WTC11 (cell line): ENCODE measurements around the gene NCAM2. TPM values are rescaled to one million over a fixed set of nuclear protein-coding genes. Genes with fewer than 3 reads are reported as not detected.

Experiments
- ATAC-seq: fragments of 200-7000 bp; cut with Tn5 transposase; 2 replicates; pipeline ENCODE4 v1.10.0; 2021; ENCODE audit warnings: mild to moderate bottlenecking, moderate library complexity
- CTCF ChIA-PET: fragments of 300-600 bp; sonication (Branson Sonifier 250); formaldehyde crosslinking; loops from one replicate; lab custom pipeline; 2021; ENCODE audit warnings: antibody characterized with exemption; lab: Charles Lee
- POLR2A ChIA-PET: fragments of 350-600 bp; sonication (Branson Sonifier 250); formaldehyde crosslinking; loops from one replicate; lab custom pipeline; 2021; ENCODE audit warnings: antibody characterized with exemption; lab: Charles Lee
- DNase-seq: peaks from one replicate; pipeline ENCODE4 v3.0.0; 2021; ENCODE audit warnings: low spot score
- H3K27ac Mint-ChIP-seq: 2 replicates; pipeline ENCODE4 v1.8.0; 2021; ENCODE audit warnings: mixed read lengths
- H3K27me3 Mint-ChIP-seq: 2 replicates; pipeline ENCODE4 v1.8.0; 2021; ENCODE audit warnings: low read depth, mild to moderate bottlenecking, moderate library complexity, mixed read lengths
- H3K36me3 Mint-ChIP-seq: 2 replicates; pipeline ENCODE4 v1.8.0; 2021; ENCODE audit warnings: mixed read lengths
- H3K4me1 Mint-ChIP-seq: 2 replicates; pipeline ENCODE4 v1.8.0; 2022; ENCODE audit warnings: mixed read lengths
- H3K4me3 Mint-ChIP-seq: 2 replicates; pipeline ENCODE4 v1.8.0; 2021; ENCODE audit warnings: mild to moderate bottlenecking, moderate library complexity, mixed read lengths
- H3K9me3 Mint-ChIP-seq: 2 replicates; pipeline ENCODE4 v1.8.0; 2021; ENCODE audit warnings: mixed read lengths
- CBFB ChIP-seq: sonication (generic); formaldehyde crosslinking; IDR thresholded peaks from 2 replicates; pipeline ENCODE4 v1.8.1; 2022; ENCODE audit warnings: mild to moderate bottlenecking, low read depth, missing genetic modification reagents
- ETV6 ChIP-seq: sonication (generic); formaldehyde crosslinking; IDR thresholded peaks from 2 replicates; pipeline ENCODE4 v1.8.1; 2022; ENCODE audit warnings: mild to moderate bottlenecking, missing genetic modification reagents
- FOXK1 ChIP-seq: sonication (generic); formaldehyde crosslinking; IDR thresholded peaks from 2 replicates; pipeline ENCODE4 v1.8.0; 2022; ENCODE audit warnings: mild to moderate bottlenecking, moderate library complexity, missing genetic modification reagents
- FOXP1 ChIP-seq: sonication (generic); formaldehyde crosslinking; IDR thresholded peaks from 2 replicates; pipeline ENCODE4 v1.8.0; 2022; ENCODE audit warnings: missing genetic modification reagents, mild to moderate bottlenecking, moderate library complexity, borderline replicate concordance
- GRHL2 ChIP-seq: fragments of 250-450 bp; sonication (Bioruptor Pico); IDR thresholded peaks from 2 replicates; pipeline ENCODE4 v1.8.0; 2022; ENCODE audit warnings: mild to moderate bottlenecking, moderate library complexity; ENCODE audit not compliant: insufficient replicate concordance, severe bottlenecking
- NFE2L1 ChIP-seq: sonication (generic); formaldehyde crosslinking; IDR thresholded peaks from 2 replicates; pipeline ENCODE4 v1.8.1; 2023; ENCODE audit warnings: missing genetic modification reagents
- TCF7 ChIP-seq: sonication (generic); formaldehyde crosslinking; IDR thresholded peaks from 2 replicates; pipeline ENCODE4 v1.8.0; 2022; ENCODE audit warnings: mild to moderate bottlenecking, low read depth, missing genetic modification reagents, moderate library complexity
- ZNF232 ChIP-seq: sonication (generic); formaldehyde crosslinking; IDR thresholded peaks from 2 replicates; pipeline ENCODE4 v1.8.0; 2022; ENCODE audit warnings: mild to moderate bottlenecking, missing genetic modification reagents
- ZNF263 ChIP-seq: sonication (generic); formaldehyde crosslinking; IDR thresholded peaks from 2 replicates; pipeline ENCODE4 v1.8.1; 2022; ENCODE audit warnings: low read depth, mild to moderate bottlenecking, moderate library complexity, missing genetic modification reagents
- ZNF396 ChIP-seq: fragments of 250-450 bp; sonication (Bioruptor Pico); IDR thresholded peaks from 2 replicates; pipeline ENCODE4 v1.8.0; 2021; ENCODE audit warnings: mild to moderate bottlenecking, moderate library complexity, borderline replicate concordance
- ZNF423 ChIP-seq: fragments of 250-450 bp; sonication (Bioruptor Pico); IDR thresholded peaks from 2 replicates; pipeline ENCODE4 v2.1.2; 2022; ENCODE audit warnings: mild to moderate bottlenecking, moderate library complexity
- ZNF671 ChIP-seq: fragments of 250-450 bp; sonication (Bioruptor Pico); IDR thresholded peaks from 2 replicates; pipeline ENCODE4 v1.8.0; 2021; ENCODE audit warnings: mild to moderate bottlenecking
- total RNA-seq: library from RNA; stranded (reverse); gene quantifications from 3 replicates; pipeline ENCODE4 v1.2.3, GENCODE V29; 2021
- TF ChIP-seq, protein P1 (sequence below): sonication (generic); formaldehyde crosslinking; IDR thresholded peaks from 2 replicates; pipeline ENCODE4 v1.8.1; 2023; ENCODE audit warnings: mild to moderate bottlenecking, missing genetic modification reagents
- TF ChIP-seq, protein P2 (sequence below): sonication (generic); formaldehyde crosslinking; IDR thresholded peaks from 2 replicates; pipeline ENCODE4 v1.8.1; 2022; ENCODE audit warnings: low read depth, missing genetic modification reagents, borderline replicate concordance
- TF ChIP-seq, protein P3 (sequence below): sonication (generic); formaldehyde crosslinking; IDR thresholded peaks from 2 replicates; pipeline ENCODE4 v1.8.1; 2022; ENCODE audit warnings: mild to moderate bottlenecking, missing genetic modification reagents, moderate library complexity, borderline replicate concordance
- TF ChIP-seq, protein P4 (sequence below): sonication (generic); formaldehyde crosslinking; IDR thresholded peaks from 2 replicates; pipeline ENCODE4 v1.8.0; 2022; ENCODE audit warnings: mild to moderate bottlenecking, missing genetic modification reagents
- TF ChIP-seq, protein P5 (sequence below): fragments of 200-600 bp; IDR thresholded peaks from 2 replicates; pipeline ENCODE4 v1.8.0; 2022; ENCODE audit warnings: antibody characterized with exemption
- TF ChIP-seq, protein P6 (sequence below): sonication (generic); formaldehyde crosslinking; IDR thresholded peaks from 2 replicates; pipeline ENCODE4 v1.8.0; 2023; ENCODE audit warnings: missing genetic modification reagents, mild to moderate bottlenecking, borderline replicate concordance
- TF ChIP-seq, protein P7 (sequence below): fragments of 250-450 bp; sonication (Bioruptor Pico); conservative IDR thresholded peaks from 2 replicates; pipeline ENCODE4 v1.9.0; 2021; ENCODE audit warnings: mild to moderate bottlenecking
- TF ChIP-seq, protein P8 (sequence below): sonication (generic); formaldehyde crosslinking; IDR thresholded peaks from 2 replicates; pipeline ENCODE4 v1.8.0; 2023; ENCODE audit warnings: missing genetic modification reagents

NCAM2 gene
- total RNA-seq, 1 experiment from 2014 or later = 1.6 TPM

DNA sequence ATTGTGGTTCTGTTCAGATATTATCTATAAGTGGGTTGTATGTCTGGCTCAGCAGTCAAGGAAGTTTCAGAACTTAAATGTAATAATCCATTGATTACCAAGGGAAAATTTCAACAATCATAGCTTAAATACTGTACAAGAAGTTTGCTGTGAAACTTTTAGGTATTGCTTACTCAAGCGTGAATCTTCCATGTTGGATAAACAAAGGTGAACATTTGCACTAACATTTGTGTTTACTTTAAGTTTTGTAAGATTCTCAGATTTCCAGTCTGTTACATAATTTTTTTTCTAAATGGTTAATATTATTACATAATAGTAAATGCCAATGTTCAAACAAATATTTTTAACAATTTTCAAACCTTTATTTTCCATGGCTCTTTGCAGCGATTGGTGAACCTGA lies 285.6 kb downstream of the NCAM2 start (continued):
- TF ChIP-seq, protein P1, sequence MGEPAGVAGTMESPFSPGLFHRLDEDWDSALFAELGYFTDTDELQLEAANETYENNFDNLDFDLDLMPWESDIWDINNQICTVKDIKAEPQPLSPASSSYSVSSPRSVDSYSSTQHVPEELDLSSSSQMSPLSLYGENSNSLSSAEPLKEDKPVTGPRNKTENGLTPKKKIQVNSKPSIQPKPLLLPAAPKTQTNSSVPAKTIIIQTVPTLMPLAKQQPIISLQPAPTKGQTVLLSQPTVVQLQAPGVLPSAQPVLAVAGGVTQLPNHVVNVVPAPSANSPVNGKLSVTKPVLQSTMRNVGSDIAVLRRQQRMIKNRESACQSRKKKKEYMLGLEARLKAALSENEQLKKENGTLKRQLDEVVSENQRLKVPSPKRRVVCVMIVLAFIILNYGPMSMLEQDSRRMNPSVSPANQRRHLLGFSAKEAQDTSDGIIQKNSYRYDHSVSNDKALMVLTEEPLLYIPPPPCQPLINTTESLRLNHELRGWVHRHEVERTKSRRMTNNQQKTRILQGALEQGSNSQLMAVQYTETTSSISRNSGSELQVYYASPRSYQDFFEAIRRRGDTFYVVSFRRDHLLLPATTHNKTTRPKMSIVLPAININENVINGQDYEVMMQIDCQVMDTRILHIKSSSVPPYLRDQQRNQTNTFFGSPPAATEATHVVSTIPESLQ (CRISPR knock-in tag) = no peak

DNA sequence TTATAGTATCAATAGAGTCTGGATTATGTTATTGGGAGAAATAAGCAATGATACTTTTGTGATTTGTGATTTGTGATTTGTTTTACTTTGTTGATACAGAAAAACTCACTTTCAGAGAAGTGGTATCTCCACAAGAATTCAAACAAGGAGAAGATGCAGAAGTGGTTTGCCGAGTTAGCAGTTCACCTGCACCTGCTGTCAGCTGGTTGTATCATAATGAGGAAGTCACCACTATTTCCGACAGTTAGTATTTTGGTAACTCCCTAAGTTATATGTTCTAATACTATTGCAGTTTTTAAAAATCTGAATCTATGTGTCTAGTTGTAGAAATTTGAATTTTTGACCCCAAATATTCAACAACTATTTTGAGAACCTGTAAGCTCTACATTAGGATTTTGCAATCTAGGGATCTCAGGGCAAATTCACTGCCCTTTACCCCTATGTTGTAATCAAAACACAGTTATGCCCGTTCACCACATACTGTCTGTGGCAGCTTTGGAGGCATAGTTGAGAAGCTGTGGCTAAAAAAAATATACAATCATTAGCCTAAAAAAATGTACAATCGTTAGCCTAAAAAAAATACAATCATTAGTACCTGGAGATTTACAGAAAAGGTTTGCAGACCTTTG lies 288.1 kb downstream of the NCAM2 start:
- no peaks in the 10 kb centered on the region for H3K27me3 Mint-ChIP-seq
- ChIA-PET CTCF (no interaction called here), POLR2A (no interaction called here)
- DNase-seq (no peak), ATAC-seq (no peak)
- no peaks in the 10 kb centered on the region for H3K9me3 Mint-ChIP-seq
- H3K27ac Mint-ChIP-seq = no peak overlapping the region
- H3K36me3 Mint-ChIP-seq = no peaks in the 10 kb centered on the region
- H3K4me1 Mint-ChIP-seq = no peaks in the 10 kb centered on the region
- no peak overlapping the region for H3K4me3 Mint-ChIP-seq
- TF ChIP-seq ZNF396 (CRISPR knock-in tag) (no peak), FOXK1 (CRISPR knock-in tag) (no peak), CBFB (no peak), ZNF671 (CRISPR knock-in tag) (no peak), FOXP1 (CRISPR knock-in tag) (no peak), GRHL2 (CRISPR knock-in tag) (no peak), ETV6 (CRISPR knock-in tag) (no peak), ZNF232 (CRISPR knock-in tag) (no peak), TCF7 (no peak), ZNF263 (CRISPR knock-in tag) (no peak), NFE2L1 (CRISPR knock-in tag) (no peak), ZNF423 (CRISPR knock-in tag) (no peak)
- TF ChIP-seq, protein P2, sequence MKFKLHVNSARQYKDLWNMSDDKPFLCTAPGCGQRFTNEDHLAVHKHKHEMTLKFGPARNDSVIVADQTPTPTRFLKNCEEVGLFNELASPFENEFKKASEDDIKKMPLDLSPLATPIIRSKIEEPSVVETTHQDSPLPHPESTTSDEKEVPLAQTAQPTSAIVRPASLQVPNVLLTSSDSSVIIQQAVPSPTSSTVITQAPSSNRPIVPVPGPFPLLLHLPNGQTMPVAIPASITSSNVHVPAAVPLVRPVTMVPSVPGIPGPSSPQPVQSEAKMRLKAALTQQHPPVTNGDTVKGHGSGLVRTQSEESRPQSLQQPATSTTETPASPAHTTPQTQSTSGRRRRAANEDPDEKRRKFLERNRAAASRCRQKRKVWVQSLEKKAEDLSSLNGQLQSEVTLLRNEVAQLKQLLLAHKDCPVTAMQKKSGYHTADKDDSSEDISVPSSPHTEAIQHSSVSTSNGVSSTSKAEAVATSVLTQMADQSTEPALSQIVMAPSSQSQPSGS = no peak
- TF ChIP-seq, protein P3, sequence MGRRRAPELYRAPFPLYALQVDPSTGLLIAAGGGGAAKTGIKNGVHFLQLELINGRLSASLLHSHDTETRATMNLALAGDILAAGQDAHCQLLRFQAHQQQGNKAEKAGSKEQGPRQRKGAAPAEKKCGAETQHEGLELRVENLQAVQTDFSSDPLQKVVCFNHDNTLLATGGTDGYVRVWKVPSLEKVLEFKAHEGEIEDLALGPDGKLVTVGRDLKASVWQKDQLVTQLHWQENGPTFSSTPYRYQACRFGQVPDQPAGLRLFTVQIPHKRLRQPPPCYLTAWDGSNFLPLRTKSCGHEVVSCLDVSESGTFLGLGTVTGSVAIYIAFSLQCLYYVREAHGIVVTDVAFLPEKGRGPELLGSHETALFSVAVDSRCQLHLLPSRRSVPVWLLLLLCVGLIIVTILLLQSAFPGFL (CRISPR knock-in tag) = no peak
- TF ChIP-seq, protein P4, sequence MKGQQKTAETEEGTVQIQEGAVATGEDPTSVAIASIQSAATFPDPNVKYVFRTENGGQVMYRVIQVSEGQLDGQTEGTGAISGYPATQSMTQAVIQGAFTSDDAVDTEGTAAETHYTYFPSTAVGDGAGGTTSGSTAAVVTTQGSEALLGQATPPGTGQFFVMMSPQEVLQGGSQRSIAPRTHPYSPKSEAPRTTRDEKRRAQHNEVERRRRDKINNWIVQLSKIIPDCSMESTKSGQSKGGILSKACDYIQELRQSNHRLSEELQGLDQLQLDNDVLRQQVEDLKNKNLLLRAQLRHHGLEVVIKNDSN (CRISPR knock-in tag) = no peak
- TF ChIP-seq, protein P5, sequence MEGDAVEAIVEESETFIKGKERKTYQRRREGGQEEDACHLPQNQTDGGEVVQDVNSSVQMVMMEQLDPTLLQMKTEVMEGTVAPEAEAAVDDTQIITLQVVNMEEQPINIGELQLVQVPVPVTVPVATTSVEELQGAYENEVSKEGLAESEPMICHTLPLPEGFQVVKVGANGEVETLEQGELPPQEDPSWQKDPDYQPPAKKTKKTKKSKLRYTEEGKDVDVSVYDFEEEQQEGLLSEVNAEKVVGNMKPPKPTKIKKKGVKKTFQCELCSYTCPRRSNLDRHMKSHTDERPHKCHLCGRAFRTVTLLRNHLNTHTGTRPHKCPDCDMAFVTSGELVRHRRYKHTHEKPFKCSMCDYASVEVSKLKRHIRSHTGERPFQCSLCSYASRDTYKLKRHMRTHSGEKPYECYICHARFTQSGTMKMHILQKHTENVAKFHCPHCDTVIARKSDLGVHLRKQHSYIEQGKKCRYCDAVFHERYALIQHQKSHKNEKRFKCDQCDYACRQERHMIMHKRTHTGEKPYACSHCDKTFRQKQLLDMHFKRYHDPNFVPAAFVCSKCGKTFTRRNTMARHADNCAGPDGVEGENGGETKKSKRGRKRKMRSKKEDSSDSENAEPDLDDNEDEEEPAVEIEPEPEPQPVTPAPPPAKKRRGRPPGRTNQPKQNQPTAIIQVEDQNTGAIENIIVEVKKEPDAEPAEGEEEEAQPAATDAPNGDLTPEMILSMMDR = no peak
- TF ChIP-seq, protein P6, sequence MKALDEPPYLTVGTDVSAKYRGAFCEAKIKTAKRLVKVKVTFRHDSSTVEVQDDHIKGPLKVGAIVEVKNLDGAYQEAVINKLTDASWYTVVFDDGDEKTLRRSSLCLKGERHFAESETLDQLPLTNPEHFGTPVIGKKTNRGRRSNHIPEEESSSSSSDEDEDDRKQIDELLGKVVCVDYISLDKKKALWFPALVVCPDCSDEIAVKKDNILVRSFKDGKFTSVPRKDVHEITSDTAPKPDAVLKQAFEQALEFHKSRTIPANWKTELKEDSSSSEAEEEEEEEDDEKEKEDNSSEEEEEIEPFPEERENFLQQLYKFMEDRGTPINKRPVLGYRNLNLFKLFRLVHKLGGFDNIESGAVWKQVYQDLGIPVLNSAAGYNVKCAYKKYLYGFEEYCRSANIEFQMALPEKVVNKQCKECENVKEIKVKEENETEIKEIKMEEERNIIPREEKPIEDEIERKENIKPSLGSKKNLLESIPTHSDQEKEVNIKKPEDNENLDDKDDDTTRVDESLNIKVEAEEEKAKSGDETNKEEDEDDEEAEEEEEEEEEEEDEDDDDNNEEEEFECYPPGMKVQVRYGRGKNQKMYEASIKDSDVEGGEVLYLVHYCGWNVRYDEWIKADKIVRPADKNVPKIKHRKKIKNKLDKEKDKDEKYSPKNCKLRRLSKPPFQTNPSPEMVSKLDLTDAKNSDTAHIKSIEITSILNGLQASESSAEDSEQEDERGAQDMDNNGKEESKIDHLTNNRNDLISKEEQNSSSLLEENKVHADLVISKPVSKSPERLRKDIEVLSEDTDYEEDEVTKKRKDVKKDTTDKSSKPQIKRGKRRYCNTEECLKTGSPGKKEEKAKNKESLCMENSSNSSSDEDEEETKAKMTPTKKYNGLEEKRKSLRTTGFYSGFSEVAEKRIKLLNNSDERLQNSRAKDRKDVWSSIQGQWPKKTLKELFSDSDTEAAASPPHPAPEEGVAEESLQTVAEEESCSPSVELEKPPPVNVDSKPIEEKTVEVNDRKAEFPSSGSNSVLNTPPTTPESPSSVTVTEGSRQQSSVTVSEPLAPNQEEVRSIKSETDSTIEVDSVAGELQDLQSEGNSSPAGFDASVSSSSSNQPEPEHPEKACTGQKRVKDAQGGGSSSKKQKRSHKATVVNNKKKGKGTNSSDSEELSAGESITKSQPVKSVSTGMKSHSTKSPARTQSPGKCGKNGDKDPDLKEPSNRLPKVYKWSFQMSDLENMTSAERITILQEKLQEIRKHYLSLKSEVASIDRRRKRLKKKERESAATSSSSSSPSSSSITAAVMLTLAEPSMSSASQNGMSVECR (CRISPR knock-in tag) = no peak
- TF ChIP-seq, protein P7, sequence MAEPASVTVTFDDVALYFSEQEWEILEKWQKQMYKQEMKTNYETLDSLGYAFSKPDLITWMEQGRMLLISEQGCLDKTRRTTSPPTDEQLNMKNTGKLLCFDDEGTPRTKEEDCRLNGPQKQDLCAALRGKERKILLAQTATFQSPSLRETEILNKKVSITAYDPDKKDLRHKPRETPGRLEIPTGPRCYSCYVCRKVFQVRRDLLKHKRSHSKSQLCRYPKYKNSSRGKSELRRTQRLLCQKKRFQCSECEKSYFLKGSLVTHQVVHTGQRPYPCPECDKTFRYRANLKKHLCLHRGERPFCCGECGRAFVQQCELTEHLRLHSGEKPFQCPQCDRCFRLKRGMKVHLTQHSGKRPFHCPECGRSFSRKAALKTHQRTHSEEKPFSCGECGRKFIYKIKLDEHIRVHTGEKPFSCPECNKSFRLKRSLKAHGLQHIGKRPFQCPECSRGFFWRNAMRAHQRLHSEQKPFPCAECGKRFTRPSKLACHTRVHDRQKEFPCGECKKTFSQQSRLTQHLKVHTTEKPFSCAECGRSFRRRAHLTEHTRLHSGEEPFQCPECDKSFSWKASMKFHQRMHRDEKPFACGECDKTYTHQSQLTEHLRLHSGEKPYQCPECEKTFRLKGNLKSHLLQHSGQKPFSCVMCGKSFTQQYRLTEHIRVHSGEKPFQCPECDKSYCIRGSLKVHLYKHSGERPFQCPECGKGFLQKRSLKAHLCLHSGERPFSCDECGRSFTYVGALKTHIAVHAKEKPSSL (CRISPR knock-in tag) = no peak
- TF ChIP-seq, protein P8, sequence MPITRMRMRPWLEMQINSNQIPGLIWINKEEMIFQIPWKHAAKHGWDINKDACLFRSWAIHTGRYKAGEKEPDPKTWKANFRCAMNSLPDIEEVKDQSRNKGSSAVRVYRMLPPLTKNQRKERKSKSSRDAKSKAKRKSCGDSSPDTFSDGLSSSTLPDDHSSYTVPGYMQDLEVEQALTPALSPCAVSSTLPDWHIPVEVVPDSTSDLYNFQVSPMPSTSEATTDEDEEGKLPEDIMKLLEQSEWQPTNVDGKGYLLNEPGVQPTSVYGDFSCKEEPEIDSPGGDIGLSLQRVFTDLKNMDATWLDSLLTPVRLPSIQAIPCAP (CRISPR knock-in tag) = no peak
